A673 (cell line): ENCODE measurements around the gene MB21D2. TPM values are rescaled to one million over a fixed set of nuclear protein-coding genes. Genes with fewer than 3 reads are reported as not detected.

Source experiments
- BruUV-seq: library from RNA; stranded (reverse); fragments of 400-500 nt; replicated peaks from 2 replicates; lab custom pipeline; 2021; lab: Mats Ljungman, UMichigan
- CTCF ChIA-PET: fragments of 300-600 bp; sonication (Branson Sonifier 250); formaldehyde crosslinking; loops from one replicate; lab custom pipeline; 2022; ENCODE audit warnings: antibody characterized with exemption; lab: Charles Lee
- POLR2A ChIA-PET: fragments of 300-600 bp; sonication (Branson Sonifier 250); formaldehyde crosslinking; loops from one replicate; lab custom pipeline; 2022; ENCODE audit warnings: antibody characterized with exemption; ENCODE audit not compliant: low non-redundant PET; lab: Charles Lee
- DNase-seq: peaks from one replicate; pipeline ENCODE4 v3.0.0-alpha.2; 2015; ENCODE audit warnings: low spot score
- H3K27ac ChIP-seq: fragments of 200-600 bp; sonication (generic); 2 replicates; pipeline ENCODE4 v1.5.1; 2016; ENCODE audit warnings: mixed run types, low read depth, mild to moderate bottlenecking, mixed read lengths, antibody characterized with exemption, low read length; ENCODE audit not compliant: poor library complexity, severe bottlenecking
- H3K27me3 ChIP-seq: fragments of 200-600 bp; sonication (generic); replicated peaks from 2 replicates; pipeline ENCODE4 v1.6.1; 2017; ENCODE audit warnings: mixed run types, low read depth, mild to moderate bottlenecking, mixed read lengths, antibody characterized with exemption, low read length; ENCODE audit not compliant: insufficient read depth, poor library complexity
- H3K36me3 ChIP-seq: fragments of 200-600 bp; sonication (generic); 2 replicates; pipeline ENCODE4 v1.6.1; 2016; ENCODE audit warnings: mixed run types, mild to moderate bottlenecking, mixed read lengths, antibody characterized with exemption, low read length; ENCODE audit not compliant: insufficient read depth, poor library complexity, severe bottlenecking
- H3K4me1 ChIP-seq: fragments of 200-600 bp; sonication (generic); 2 replicates; pipeline ENCODE4 v1.6.1; 2017; ENCODE audit warnings: mixed run types, mild to moderate bottlenecking, mixed read lengths, antibody characterized with exemption, low read length; ENCODE audit not compliant: insufficient read depth, poor library complexity, severe bottlenecking
- H3K4me3 ChIP-seq: fragments of 200-600 bp; sonication (generic); 2 replicates; pipeline ENCODE4 v1.5.1; 2016; ENCODE audit warnings: low read depth, mixed run types, mild to moderate bottlenecking, mixed read lengths, low read length; ENCODE audit not compliant: poor library complexity, severe bottlenecking
- H3K9me3 ChIP-seq: fragments of 200-600 bp; sonication (generic); 2 replicates; pipeline ENCODE4 v1.6.1; 2016; ENCODE audit warnings: mixed run types, low read depth, mild to moderate bottlenecking, mixed read lengths, antibody characterized with exemption, low read length; ENCODE audit not compliant: poor library complexity, severe bottlenecking
- CTCF ChIP-seq: fragments of 300-800, 200-600 bp; sonication (generic); conservative IDR thresholded peaks from 2 replicates; pipeline ENCODE4 v1.5.1; 2017; ENCODE audit warnings: low read depth, mild to moderate bottlenecking, antibody characterized with exemption, low read length, moderate library complexity, mixed read lengths
- EZH2 ChIP-seq: fragments of 200-600 bp; sonication (generic); IDR thresholded peaks from 2 replicates; pipeline ENCODE4 v1.6.1; 2017; ENCODE audit warnings: borderline replicate concordance, low read depth, mild to moderate bottlenecking, mixed read lengths, antibody characterized with exemption, low read length; ENCODE audit not compliant: poor library complexity, severe bottlenecking
- intact Hi-C: fragments of 100-400 bp; cut with micrococcal nuclease; formaldehyde crosslinking; loops from one replicate; pipeline ENCODE4 v1.10.0; 2022; ENCODE audit not compliant: unreplicated experiment
- total RNA-seq: library from RNA; stranded (reverse); gene quantifications from 2 replicates; pipeline ENCODE4 v1.2.3, GENCODE V29; 2021

The MB21D2 gene
- total RNA-seq, 1 experiment from 2014 or later, result 8.1 TPM

- no peaks in the 10 kb centered on the region for H3K27me3 ChIP-seq
- BruUV-seq, result no TSS peak
- H3K27ac ChIP-seq, result no peak overlapping the region
- ChIA-PET CTCF (no interaction called here), POLR2A (no interaction called here)
- DNase-seq, result no peak
- H3K36me3 ChIP-seq, result no peaks in the 10 kb centered on the region
- H3K9me3 ChIP-seq, result no peaks in the 10 kb centered on the region
- H3K4me1 ChIP-seq, result peaks cover 48% of the 10 kb centered on the region
- intact Hi-C loops, result no loop called here
- no peak overlapping the region for H3K4me3 ChIP-seq
- TF ChIP-seq EZH2 (no peak), CTCF (no peak)
These were observed 37.3 kb downstream of the MB21D2 start for GRCh38 chr3:192880313-192880712.

GRCh38 chr3:192879346-192880031 lies 38.2 kb downstream of the MB21D2 start:
- BruUV-seq, result no TSS peak
- no peaks in the 10 kb centered on the region for H3K27me3 ChIP-seq
- DNase-seq, result peak; percentile 91
- no peak overlapping the region for H3K4me3 ChIP-seq
- intact Hi-C loops, result no loop called here
- ChIA-PET POLR2A (interaction anchor here (0.5 kb wide), 1 partner anchor 28 kb away, joined by 3 read pairs; no protein-coding TSS in a partner anchor), CTCF (no interaction called here)
- H3K4me1 ChIP-seq, result peaks cover 40% of the 10 kb centered on the region
- no peak for TF ChIP-seq EZH2
- TF ChIP-seq CTCF, result no peak
- H3K27ac ChIP-seq, result peak overlapping the region; percentile 36
- H3K9me3 ChIP-seq, result no peaks in the 10 kb centered on the region
- H3K36me3 ChIP-seq, result no peaks in the 10 kb centered on the region

- ChIA-PET POLR2A (no interaction called here), CTCF (no interaction called here)
- no peaks in the 10 kb centered on the region for H3K36me3 ChIP-seq
- intact Hi-C loops, result no loop called here
- DNase-seq, result no peak
- H3K27ac ChIP-seq, result no peak overlapping the region
- peaks cover 25% of the 10 kb centered on the region for H3K4me1 ChIP-seq
- no TSS peak for BruUV-seq
- H3K9me3 ChIP-seq, result no peaks in the 10 kb centered on the region
- H3K27me3 ChIP-seq, result no peaks in the 10 kb centered on the region
- H3K4me3 ChIP-seq, result no peak overlapping the region
- TF ChIP-seq EZH2 (no peak), CTCF (no peak)
These were observed 41.6 kb downstream of the MB21D2 start for GRCh38 chr3:192875971-192876565.
